ENCODE measurements around the gene MED27. TPM values are rescaled to one million over a fixed set of nuclear protein-coding genes. Genes with fewer than 3 reads are reported as not detected.

Gene MED27
- total RNA-seq, 1 experiment from 2014 or later, result 24.4 TPM

DNA sequence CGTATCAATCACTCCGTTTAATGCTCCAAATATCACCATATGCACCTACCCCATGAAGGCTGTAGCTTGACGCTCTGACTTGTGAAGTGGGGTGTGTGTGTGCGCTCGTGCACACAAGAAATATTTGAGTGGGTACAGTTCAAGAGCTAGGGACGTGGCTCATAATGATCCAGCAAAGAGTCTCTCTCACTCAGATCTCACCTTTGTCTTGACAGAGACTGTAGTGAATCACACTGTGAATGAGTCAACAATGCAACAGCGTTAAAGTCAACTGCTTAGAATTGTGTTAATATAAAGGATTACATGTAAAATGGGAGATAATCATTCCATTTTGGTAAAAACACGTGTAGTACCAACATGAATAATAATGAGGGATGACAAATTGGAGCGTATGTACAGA lies 119.4 kb downstream of the MED27 start:
- in situ Hi-C loops (cut with HindIII; ENCODE audit: low pct_unique_long_range_greater_than_20kb, low sequenced_read_pairs) (no loop called here), intact Hi-C loops (cut with micrococcal nuclease; ENCODE audit: unreplicated experiment) (no loop called here)
- Histone ChIP-seq H3K36me3 (ENCODE audit: control insufficient read depth, insufficient read depth, low read length) (no peaks in the 10 kb centered on the region), H3K27me3 (ENCODE audit: control insufficient read depth, insufficient read depth, low read length) (no peaks in the 10 kb centered on the region), H3K27ac (ENCODE audit: low read length) (no peak overlapping the region), H3K9me3 (ENCODE audit: control insufficient read depth, insufficient read depth, low read depth, low read length) (no peaks in the 10 kb centered on the region), H3K4me1 (ENCODE audit: control insufficient read depth, insufficient read depth, low read length) (no peaks in the 10 kb centered on the region), H3K4me3 (ENCODE audit: low read depth in 2 of 2, low read length in 2 of 2) (no peak overlapping the region)
- CTCF ChIA-PET, result no interaction called here
- no peak for ATAC-seq
- no peak for DNase-seq (ENCODE audit: low read depth, low spot score)
- TF ChIP-seq, protein P1, sequence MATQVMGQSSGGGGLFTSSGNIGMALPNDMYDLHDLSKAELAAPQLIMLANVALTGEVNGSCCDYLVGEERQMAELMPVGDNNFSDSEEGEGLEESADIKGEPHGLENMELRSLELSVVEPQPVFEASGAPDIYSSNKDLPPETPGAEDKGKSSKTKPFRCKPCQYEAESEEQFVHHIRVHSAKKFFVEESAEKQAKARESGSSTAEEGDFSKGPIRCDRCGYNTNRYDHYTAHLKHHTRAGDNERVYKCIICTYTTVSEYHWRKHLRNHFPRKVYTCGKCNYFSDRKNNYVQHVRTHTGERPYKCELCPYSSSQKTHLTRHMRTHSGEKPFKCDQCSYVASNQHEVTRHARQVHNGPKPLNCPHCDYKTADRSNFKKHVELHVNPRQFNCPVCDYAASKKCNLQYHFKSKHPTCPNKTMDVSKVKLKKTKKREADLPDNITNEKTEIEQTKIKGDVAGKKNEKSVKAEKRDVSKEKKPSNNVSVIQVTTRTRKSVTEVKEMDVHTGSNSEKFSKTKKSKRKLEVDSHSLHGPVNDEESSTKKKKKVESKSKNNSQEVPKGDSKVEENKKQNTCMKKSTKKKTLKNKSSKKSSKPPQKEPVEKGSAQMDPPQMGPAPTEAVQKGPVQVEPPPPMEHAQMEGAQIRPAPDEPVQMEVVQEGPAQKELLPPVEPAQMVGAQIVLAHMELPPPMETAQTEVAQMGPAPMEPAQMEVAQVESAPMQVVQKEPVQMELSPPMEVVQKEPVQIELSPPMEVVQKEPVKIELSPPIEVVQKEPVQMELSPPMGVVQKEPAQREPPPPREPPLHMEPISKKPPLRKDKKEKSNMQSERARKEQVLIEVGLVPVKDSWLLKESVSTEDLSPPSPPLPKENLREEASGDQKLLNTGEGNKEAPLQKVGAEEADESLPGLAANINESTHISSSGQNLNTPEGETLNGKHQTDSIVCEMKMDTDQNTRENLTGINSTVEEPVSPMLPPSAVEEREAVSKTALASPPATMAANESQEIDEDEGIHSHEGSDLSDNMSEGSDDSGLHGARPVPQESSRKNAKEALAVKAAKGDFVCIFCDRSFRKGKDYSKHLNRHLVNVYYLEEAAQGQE (IDR thresholded peaks at IDR 0.05; ENCODE audit: insufficient read depth in 1 of 2, low read depth in 2 of 2, low read length in 1 of 2), result no peak
- TF ChIP-seq TCF7L2 (IDR thresholded peaks at IDR 0.05; ENCODE audit: low read depth, low read length) (no peak), POLR2AphosphoS5 (IDR thresholded peaks at IDR 0.05; ENCODE audit: low read depth, low read length) (no peak), SIN3A (IDR thresholded peaks at IDR 0.05; ENCODE audit: borderline replicate concordance, insufficient read depth, low read depth, low read length) (no peak)
- TF ChIP-seq, protein P2, sequence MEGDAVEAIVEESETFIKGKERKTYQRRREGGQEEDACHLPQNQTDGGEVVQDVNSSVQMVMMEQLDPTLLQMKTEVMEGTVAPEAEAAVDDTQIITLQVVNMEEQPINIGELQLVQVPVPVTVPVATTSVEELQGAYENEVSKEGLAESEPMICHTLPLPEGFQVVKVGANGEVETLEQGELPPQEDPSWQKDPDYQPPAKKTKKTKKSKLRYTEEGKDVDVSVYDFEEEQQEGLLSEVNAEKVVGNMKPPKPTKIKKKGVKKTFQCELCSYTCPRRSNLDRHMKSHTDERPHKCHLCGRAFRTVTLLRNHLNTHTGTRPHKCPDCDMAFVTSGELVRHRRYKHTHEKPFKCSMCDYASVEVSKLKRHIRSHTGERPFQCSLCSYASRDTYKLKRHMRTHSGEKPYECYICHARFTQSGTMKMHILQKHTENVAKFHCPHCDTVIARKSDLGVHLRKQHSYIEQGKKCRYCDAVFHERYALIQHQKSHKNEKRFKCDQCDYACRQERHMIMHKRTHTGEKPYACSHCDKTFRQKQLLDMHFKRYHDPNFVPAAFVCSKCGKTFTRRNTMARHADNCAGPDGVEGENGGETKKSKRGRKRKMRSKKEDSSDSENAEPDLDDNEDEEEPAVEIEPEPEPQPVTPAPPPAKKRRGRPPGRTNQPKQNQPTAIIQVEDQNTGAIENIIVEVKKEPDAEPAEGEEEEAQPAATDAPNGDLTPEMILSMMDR (IDR thresholded peaks at IDR 0.05), result no peak
- BruUV-seq (replicated peaks), result no TSS peak
- POLR2A ChIA-PET, result no interaction called here

- ATAC-seq (no peak), DNase-seq (ENCODE audit: low read depth, low spot score) (no peak)
- no peak overlapping the region for H3K27ac ChIP-seq (ENCODE audit: low read length)
- no TSS peak for BruUV-seq (replicated peaks)
- no peaks in the 10 kb centered on the region for H3K9me3 ChIP-seq (ENCODE audit: control insufficient read depth, insufficient read depth, low read depth, low read length)
- no peak for TF ChIP-seq POLR2AphosphoS5 (IDR thresholded peaks at IDR 0.05; ENCODE audit: low read depth, low read length)
- no peak for TF ChIP-seq TCF7L2 (IDR thresholded peaks at IDR 0.05; ENCODE audit: low read depth, low read length)
- TF ChIP-seq SIN3A (IDR thresholded peaks at IDR 0.05; ENCODE audit: borderline replicate concordance, insufficient read depth, low read depth, low read length), result no peak
- TF ChIP-seq, protein P1 (IDR thresholded peaks at IDR 0.05; ENCODE audit: insufficient read depth in 1 of 2, low read depth in 2 of 2, low read length in 1 of 2), result no peak
- TF ChIP-seq, protein P2 (IDR thresholded peaks at IDR 0.05), result no peak
- H3K36me3 ChIP-seq (ENCODE audit: control insufficient read depth, insufficient read depth, low read length), result no peaks in the 10 kb centered on the region
- in situ Hi-C loops (cut with HindIII; ENCODE audit: low pct_unique_long_range_greater_than_20kb, low sequenced_read_pairs), result no loop called here
- CTCF ChIA-PET, result no interaction called here
- H3K4me1 ChIP-seq (ENCODE audit: control insufficient read depth, insufficient read depth, low read length), result no peaks in the 10 kb centered on the region
- H3K27me3 ChIP-seq (ENCODE audit: control insufficient read depth, insufficient read depth, low read length), result no peaks in the 10 kb centered on the region
- no peak overlapping the region for H3K4me3 ChIP-seq (ENCODE audit: low read depth in 2 of 2, low read length in 2 of 2)
- POLR2A ChIA-PET, result no interaction called here
- intact Hi-C loops (cut with micrococcal nuclease; ENCODE audit: unreplicated experiment), result no loop called here
Observed at GRCh38 chr9:131959887-131960286, 119.8 kb downstream of the MED27 start.

All from Panc1 (cell line).